HuH-7.5 (cell line): ENCODE results near the gene MCHR2.
"Not testable (repeated sequence)": the region's sequence is repeated elsewhere in the genome, so short reads cannot be mapped to it uniquely, and the experiment has no call there.

ENCODE experiments used
- DNase-seq: peaks from one replicate; pipeline ENCODE4 v3.0.0; 2011; ENCODE audit warnings: low spot score

Gene MCHR2

DNA sequence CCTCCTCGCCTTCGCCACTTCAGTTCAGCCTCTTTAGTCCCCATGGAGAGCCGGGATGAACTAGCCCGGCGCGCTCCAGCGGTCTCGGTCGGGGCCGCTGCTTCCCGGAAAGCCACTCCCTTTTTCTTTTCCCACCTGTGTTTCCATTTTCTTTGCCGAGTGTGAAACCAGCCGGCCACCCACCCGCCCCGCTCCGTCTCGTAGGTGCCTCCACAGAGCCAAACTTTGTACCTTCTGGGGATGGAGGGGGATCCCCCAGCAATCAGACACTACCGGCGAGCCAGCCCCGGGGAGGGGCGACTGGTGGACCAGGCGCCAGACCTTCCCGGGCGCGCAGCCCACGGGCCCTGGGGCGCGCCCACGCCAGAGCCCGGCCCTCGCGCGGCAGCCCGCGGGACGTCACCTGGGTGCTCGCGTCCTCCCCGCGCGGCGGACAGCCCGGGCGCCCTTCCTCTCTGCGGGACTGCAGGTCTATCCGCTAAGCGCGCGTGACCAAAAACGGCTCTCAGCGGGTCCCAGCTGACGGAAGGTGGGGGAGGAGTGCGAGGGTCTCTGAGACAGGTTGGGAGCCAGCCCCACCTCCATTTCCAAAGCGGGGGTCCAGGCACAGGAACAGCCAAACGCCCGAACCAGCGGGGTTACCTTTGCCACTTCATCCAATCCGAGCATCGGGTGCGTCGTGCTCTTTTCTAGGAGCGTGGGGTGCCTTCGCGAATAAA, at the start of gene MCHR2:
MCHR2 (minus strand) TSS at position 691 of the 719 bp plus-strand sequence. CDS start 38,076 bp downstream, outside the sequence.
- peak; percentile 24 for DNase-seq

DNA sequence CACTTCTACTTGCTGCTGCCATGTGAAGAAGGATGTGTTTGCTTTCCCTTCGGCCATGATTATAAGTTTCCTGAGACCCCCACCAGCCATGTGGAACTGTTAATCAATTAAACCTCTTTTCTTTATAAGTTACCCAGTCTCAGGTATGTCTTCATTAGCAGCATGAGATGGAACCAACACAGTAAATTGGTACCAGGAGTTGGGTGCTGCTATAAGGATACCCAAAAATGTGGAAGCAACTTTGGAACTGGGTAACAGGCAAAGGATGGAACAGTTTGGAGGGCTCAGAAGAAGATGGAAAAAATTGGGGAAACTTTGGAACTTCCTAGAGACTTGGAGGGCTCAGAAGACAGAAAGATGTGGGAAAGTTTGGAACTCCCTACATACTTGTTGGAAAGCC, 44.5 kb upstream of the MCHR2 start:
- not testable (repeated sequence) for DNase-seq

DNA sequence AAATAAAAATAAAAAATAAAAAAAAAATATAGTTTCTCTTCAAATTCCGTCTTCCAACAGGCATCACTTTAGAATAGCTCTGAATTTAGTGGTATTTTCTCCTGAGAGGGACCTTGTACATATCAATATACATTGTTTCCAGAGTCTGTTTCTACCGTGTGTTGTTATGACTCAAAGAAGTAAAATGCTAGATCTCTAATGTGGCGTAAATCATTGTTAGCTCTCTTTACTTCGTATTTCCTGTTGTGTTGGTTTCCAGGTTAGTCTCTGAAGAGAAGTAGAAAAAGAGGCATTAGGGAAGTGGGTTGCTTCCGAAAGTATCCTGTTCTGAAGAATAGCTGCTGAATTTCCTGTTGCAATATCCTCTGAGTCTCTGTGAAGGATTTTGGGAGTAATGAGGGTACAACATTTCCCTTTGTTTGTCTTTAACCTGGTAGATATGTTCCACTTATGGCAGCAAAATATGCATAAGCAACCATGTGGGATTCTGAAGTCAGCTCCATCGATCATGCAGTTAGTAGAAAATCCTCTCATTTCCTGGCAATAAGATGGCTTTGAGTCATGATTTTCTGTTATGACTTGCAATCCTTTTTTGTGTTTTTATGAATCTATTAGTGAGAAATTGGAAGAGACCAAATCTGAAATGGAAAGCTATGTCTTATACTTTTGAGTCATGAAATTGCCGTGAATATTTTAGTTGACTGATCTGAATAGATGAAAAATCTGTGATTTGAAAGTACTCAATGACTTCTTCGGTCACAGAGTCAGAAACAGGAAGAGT, 42.0 kb upstream of the MCHR2 start:
- DNase-seq: no peak

DNA sequence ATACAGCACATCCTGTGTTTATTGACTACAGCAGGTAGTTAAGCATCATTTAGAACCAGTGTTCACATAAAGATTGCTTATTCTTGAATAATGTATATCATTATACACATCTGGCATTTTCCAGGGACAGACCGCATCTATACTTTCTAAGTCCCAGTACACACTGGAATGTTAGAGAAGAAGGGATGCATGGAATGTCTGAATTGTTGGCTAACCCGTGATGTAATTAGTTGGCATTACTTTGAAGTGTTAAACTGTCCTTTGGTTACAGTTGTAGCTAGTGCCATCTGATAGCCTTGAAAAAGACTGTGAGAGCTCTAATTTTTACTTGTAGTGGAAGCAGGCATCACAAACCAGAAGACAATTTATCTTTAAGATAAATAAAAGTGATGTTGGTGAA, 29.8 kb upstream of the MCHR2 start:
- DNase-seq: no peak

- DNase-seq: no peak
Observed at GRCh38 chr6:100022847-100023246, 28.8 kb upstream of the MCHR2 start.

DNA sequence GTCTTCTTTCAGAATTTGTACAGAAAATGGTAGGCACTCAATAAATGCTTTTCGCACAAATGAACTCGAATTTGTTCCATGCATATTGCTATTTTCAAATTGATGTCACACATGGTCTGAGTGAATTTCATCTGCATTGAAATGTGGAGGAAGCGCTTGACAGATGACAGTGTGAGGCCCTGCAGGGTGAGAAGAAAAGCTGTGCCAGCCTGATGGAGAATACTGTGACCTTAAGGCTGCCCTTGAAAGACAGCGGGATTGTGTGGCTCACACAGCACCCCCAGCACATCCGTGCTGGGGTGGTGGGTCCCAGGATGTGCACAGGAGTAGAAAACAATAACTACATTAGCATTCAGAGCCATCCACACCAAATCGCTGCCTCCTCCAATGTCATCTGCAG, 14.8 kb upstream of the MCHR2 start:
- DNase-seq: no peak

DNA sequence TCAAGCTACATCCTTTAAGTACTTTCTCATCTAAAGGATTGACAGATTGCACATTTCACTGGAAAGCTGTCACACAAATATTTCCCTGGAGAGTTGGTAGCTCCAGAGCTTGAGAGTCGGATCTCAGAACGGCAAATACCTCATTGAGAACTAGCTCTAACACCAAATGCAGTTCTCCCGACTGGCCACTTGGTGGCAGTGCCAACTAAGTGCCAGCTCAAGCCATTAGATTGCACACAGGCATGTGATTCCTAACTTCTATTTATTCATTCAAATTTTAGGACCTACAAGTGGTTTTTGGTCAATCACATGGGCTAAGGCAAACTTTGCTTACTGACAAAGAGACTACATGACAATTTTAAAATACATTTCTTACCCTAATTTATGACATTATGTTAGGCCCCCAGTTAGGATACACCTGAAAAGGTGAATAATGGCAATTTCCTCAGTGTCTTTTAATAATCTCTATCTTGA, 7.9 kb upstream of the MCHR2 start:
- no peak for DNase-seq

- no peak for DNase-seq
Observed at GRCh38 chr6:99997141-99997540, 3.1 kb upstream of the MCHR2 start.

- peak; percentile 51 for DNase-seq
Observed at GRCh38 chr6:99995916-99996315, 1.9 kb upstream of the MCHR2 start.

- DNase-seq: no peak
Observed at GRCh38 chr6:99993146-99993532, 884 bp downstream of the MCHR2 start.

DNA sequence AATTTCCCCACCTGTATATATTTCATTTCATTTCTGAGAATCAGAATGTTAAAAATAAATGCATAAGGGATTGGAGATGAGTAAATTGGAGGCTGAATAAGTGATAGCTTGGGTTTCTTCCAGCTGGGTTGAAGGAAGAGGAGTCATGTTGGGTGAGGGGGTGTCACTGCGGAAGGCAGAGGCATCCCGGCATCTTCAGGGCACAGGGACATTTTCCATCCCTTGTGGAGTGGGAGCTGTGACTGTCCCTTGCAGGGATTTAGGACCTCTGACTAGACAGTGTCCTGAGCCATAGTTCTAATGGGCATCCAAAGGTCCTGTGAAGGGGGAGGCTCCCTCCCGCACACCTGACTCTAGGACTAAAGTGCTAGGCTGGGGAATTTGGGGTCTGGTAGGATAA, 2.1 kb downstream of the MCHR2 start:
- DNase-seq: no peak

- no peak for DNase-seq
Observed at GRCh38 chr6:99980741-99981140, 13.3 kb downstream of the MCHR2 start.

- DNase-seq: no peak
Observed at GRCh38 chr6:99979953-99980352, 14.1 kb downstream of the MCHR2 start.

GRCh38 chr6:99967052-99967451, 27.0 kb downstream of the MCHR2 start:
- no peak for DNase-seq

DNA sequence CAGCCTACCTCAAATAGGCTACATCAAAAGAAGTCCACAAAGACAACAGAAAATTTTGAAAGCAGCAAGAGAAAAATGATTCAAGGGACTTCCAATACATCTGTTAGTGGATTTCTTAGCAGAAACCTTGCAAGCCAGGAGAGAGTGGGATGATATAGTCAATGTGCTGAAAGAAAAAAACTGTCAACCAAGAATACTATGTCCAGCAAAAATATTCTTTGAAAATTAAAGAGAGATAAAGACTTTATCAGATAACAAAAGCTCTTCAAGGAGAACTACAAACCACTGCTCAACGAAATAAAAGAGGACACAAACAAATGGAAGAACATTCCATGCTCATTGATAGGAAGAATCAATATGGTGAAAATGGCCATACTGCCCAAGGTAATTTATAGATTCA, 34.0 kb downstream of the MCHR2 start:
- no peak for DNase-seq

DNA sequence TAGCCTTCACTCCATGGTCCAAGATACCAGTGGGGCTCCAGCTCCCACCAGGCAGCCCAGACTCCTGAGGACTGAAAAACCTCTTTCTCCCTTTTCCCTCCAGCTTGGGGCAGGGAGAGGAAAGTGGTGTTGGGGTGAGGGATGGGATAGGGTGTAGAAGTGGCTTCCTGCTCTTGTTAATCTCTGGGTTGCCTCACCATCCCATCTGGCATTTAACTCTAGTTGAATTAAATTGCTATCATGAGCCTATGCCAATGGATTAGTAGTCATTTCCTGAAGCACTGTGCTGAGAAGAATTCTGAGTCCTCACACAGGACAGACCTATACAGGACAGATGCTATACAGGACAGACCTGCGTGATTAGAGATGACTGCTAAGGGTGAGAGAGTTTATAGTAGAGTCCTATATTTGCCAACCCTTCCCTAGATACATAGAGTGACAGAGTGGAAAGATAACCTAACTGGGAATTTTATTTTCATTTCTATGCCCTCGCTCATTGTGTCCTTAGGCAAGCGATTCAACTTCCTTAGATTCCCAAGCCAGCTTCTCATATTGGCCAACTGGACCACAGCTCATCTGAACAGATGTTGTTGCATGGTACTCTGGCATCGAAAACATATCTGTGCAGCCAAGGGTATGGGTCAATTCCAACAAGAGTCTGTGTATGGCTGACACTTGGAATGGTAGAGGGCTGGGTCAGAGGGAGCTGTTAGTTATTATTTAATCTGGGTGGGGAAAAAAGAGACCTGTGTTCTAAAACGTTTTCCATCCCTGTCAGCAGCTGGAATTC, 42.8 kb downstream of the MCHR2 start:
- DNase-seq: no peak

GRCh38 chr6:99946005-99946404, 48.0 kb downstream of the MCHR2 start:
- no peak for DNase-seq

DNA sequence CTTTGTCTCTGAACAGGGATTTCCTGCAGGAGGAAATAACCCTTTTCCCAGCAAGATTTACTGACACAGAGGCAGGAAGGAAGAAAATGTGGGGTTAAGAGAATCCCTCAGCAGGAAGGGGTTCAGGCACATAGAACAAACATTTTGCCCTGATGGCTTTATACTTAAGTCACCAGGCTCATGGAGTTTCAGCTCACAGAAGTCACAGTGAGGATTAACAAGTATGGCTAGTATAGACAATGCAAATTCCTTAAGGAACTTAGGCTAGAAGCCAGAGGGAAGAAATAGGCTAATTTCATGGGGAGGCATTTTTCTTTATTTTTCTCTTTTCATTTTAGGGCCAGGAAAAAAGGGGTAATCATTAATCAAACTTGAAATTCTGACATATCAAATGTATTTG, 50.2 kb downstream of the MCHR2 start:
- no peak for DNase-seq

DNA sequence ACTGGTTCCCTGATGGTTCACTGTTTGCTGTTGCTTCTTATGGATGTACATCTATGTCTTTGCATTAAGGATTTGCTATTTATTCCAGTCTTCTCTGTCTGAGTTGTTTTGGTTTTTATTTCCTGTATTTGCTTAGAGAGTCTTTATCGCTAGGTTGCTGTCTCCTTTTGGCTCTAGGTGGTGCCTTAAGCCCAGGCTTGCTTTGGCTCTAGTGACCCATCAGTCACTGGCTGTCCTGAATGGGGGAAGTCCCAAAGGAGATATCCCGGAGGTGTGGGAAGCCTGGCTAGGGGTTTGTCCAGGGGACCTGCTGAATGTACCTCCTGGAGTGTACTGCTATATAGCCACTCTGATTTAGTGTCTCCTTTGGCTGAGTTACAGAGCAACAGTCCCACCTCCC, 53.4 kb downstream of the MCHR2 start:
- DNase-seq: no peak

- no peak for DNase-seq
Observed at GRCh38 chr6:99933129-99933528, 60.9 kb downstream of the MCHR2 start.

DNA sequence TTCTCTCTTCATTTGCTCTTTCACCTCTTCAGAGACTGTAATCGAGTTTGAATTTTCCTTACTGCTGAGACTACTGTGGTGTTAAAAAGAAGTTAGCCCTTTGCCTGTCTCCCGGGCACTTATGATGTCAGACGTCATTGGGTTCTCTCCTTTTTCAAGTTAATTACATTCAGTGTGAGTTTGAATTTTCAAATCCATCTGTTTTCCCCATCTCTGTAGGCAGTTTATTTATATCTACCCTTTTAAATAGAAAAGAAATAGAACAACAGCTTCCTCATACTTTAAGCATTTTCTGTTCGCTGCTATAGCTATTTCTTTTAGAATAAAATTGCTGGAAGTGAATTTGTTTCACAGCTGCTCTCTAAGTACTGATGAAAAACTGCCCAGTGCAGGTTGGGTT, 81.4 kb downstream of the MCHR2 start:
- no peak for DNase-seq

DNA sequence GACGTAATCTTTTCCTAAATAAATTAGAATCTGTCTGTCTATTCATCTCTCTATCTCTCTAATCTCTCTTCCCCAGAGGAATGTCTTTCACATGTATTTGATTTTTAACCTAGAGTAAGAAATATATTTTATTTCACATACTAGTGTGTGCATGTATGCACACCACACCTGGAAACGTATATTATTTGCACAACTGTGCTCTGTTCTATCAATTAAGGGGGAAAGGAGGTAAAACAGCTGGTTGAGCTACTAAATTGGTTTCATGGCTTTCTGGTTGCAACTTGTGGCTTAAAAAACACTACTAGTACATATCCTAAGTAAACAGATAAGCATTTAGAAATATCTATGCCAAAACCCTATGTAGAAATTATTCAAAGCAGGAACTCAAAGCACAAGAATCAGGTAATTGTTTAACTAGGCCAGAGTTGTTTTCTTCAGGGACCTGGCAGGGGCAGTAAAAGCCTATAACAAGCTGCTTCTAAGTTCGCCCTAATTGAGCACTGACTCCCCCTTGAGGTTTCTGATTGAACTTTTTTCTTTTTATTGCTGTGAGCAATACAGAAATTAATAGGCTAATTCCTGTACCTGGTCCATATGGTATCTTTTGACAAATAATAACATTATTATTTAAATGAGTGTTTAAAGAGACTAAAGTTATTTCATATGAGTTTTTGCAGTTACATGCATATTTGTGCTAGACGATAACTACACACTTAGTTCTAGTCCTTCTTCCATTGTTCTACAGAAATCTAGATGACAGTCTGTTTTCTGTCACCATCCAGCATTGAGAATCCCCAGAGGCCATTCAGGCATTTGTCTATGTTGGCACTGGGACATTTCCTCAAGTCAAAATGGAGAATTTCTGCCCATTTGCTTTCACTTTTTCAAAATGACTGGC, 88.6 kb downstream of the MCHR2 start:
- DNase-seq: peak; percentile 26
